IPS-18a (cell line): ENCODE measurements around the gene TCL1A.

Experiments used
- H3K27ac ChIP-seq: one replicate; pipeline ENCODE4 v1.5.1; 2013; ENCODE audit warnings: low read length
- H3K27me3 ChIP-seq: one replicate; pipeline ENCODE4 v1.6.1; 2013; ENCODE audit warnings: mild to moderate bottlenecking, low read length; ENCODE audit not compliant: control insufficient read depth, insufficient read depth
- H3K36me3 ChIP-seq: one replicate; pipeline ENCODE4 v1.6.1; 2013; ENCODE audit warnings: low read depth, low read length; ENCODE audit not compliant: control insufficient read depth
- H3K4me1 ChIP-seq: one replicate; pipeline ENCODE4 v1.6.1; 2013; ENCODE audit warnings: low read depth, low read length; ENCODE audit not compliant: control insufficient read depth
- H3K4me3 ChIP-seq: one replicate; pipeline ENCODE4 v1.5.1; 2013; ENCODE audit warnings: low read length
- H3K9ac ChIP-seq: one replicate; pipeline ENCODE4 v1.6.1; 2013; ENCODE audit warnings: mild to moderate bottlenecking, low read length, moderate library complexity
- H3K9me3 ChIP-seq: one replicate; pipeline ENCODE4 v1.6.1; 2013; ENCODE audit warnings: low read depth, low read length; ENCODE audit not compliant: control insufficient read depth

TCL1A gene

DNA sequence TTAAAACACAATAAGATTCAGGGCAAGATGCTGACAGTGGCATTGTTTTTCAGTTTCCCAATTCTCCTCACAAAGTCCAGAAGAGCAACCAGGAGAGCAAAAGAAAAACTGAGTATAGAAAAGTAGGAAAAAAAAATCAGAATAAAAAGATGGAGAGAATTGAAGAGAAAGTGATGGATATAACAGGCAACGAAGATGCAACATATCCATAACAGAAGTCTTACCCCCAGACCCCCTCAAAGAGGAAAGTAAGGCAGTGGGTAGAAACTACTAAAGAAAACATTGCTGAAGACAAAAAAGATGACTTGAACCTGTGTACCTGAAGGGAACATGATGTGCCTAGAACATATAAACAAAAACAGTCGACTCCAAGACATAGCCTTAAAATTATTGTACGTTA lies 10.6 kb downstream of the TCL1A start:
- Histone ChIP-seq H3K9me3 (no peaks in the 10 kb centered on the region), H3K27ac (no peak overlapping the region), H3K4me3 (no peak overlapping the region), H3K9ac (no peak overlapping the region), H3K4me1 (peaks cover 28% of the 10 kb centered on the region), H3K27me3 (peaks cover 72% of the 10 kb centered on the region), H3K36me3 (no peaks in the 10 kb centered on the region)

DNA sequence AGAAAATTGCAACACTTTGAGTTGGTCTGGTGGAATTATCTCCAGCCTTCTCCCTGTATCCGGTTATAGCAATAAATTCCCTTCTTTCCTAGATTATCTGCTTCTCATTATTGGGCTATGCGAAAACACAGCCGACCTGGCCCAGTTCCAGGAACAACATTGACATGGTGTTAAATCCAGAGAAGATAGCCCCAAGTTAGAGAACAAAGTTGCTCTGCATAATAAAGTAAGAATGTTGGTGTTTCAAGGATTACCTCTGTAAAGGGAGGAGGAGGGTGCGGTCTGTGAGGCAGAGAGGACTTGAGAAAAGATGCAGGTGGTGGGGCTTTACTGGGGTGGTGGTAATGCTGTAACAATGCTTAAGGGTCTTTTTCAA lies 12.1 kb downstream of the TCL1A start:
- Histone ChIP-seq H3K27ac (no peak overlapping the region), H3K4me3 (no peak overlapping the region), H3K36me3 (no peaks in the 10 kb centered on the region), H3K4me1 (peaks cover 28% of the 10 kb centered on the region), H3K9me3 (no peaks in the 10 kb centered on the region), H3K9ac (no peak overlapping the region), H3K27me3 (peaks cover 80% of the 10 kb centered on the region)

DNA sequence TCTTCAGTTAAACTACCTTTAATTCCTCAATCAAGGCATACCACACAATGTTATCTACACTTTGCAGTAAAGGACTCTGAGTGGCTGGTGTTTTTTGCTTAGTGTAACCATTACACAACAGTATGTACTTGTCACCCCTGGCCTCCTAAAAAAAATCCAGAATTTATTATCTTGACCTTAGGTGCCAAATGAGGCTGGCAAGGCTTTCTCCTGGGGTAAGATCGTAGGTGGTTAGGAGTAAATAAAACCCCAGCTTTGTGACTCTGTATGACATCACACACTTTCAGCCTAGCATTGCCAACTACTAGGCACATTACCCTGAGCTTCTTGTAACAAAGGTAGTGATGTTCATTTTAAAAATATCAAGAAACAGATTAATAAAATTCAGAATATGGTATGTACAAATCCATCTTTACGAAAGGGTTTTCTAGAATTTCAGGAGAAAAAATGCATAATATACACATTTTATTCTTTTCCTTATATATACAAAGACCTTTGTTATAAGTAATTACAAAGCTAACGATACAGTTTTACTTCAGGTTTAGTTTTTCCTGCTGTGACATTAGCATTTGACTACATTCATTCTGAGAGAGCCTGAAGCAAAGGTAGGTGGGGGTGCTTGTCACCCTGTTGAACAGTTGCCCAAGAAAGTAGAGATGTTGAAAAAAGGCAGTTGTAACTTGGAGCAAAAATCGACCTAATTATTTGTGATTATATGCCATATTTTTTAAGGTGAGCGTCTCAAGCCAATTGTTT lies 13.5 kb downstream of the TCL1A start:
- Histone ChIP-seq H3K9me3 (no peaks in the 10 kb centered on the region), H3K9ac (no peak overlapping the region), H3K36me3 (no peaks in the 10 kb centered on the region), H3K27me3 (peaks cover 86% of the 10 kb centered on the region), H3K27ac (no peak overlapping the region), H3K4me3 (peak overlapping the region; percentile 11), H3K4me1 (peaks cover 28% of the 10 kb centered on the region)

DNA sequence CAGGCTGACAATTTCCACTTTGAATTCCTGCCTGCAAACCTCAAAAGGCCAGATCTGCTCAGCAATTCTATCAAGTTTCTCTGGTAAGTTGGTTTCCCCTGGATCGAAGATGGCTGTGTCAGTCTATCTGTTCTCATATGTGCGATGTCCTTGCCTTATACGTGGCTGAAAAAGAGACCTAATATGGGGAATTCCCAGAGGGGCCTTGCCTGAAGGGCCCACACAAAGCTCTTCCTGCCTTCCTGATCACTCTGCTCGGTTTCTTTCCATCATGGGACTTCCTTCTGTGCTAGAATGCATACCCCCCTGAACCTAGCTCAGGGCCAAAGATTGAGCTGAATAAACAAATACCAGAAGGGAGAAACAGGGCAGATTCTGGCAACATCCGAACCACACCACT lies 14.5 kb downstream of the TCL1A start:
- peaks cover 28% of the 10 kb centered on the region for H3K4me1 ChIP-seq
- H3K9me3 ChIP-seq: no peaks in the 10 kb centered on the region
- peaks cover 77% of the 10 kb centered on the region for H3K27me3 ChIP-seq
- no peak overlapping the region for H3K9ac ChIP-seq
- no peaks in the 10 kb centered on the region for H3K36me3 ChIP-seq
- no peak overlapping the region for H3K4me3 ChIP-seq
- no peak overlapping the region for H3K27ac ChIP-seq

DNA sequence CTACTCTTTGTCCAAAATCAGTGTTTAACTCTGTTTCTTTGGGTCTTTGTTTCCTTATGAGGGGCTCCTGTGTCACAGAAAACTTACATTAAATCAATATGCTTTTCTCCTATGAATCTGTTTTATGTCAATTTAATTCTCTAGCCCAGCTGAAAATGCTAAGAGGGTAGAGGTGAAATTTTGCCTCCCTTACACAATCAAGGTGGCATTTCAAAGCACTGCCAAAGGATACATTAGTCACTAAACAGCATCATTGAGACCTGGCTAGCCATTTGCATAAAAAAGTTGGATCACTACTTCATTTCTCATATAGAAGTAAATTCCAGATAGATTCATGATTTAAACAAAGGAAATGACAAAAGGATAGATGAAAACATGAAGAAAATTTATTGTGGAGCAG lies 15.6 kb downstream of the TCL1A start:
- Histone ChIP-seq H3K9me3 (no peaks in the 10 kb centered on the region), H3K9ac (no peak overlapping the region), H3K36me3 (no peaks in the 10 kb centered on the region), H3K4me1 (peaks cover 28% of the 10 kb centered on the region), H3K4me3 (no peak overlapping the region), H3K27ac (no peak overlapping the region), H3K27me3 (peaks cover 66% of the 10 kb centered on the region)

DNA sequence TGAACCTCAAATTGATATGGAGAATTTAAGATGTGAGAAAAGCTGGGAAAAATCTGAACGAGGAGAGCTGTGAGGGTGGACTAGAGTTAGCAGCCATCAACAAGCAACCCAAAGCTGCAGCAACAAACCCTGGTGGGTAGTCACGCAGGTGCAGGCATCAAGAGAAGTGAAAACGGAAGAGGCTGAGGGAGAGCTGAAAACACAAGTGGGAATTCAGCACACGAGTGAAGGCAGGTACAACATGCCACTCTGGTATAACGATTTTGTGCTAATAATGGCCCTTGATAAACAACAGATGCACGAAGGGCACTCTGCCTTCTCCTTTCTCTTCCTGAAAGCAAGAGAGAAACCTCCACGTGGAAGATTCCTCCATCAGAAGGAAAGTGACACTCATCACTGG lies 16.2 kb downstream of the TCL1A start:
- no peak overlapping the region for H3K27ac ChIP-seq
- peaks cover 33% of the 10 kb centered on the region for H3K4me1 ChIP-seq
- no peaks in the 10 kb centered on the region for H3K9me3 ChIP-seq
- peaks cover 61% of the 10 kb centered on the region for H3K27me3 ChIP-seq
- H3K9ac ChIP-seq: no peak overlapping the region
- H3K36me3 ChIP-seq: no peaks in the 10 kb centered on the region
- no peak overlapping the region for H3K4me3 ChIP-seq

DNA sequence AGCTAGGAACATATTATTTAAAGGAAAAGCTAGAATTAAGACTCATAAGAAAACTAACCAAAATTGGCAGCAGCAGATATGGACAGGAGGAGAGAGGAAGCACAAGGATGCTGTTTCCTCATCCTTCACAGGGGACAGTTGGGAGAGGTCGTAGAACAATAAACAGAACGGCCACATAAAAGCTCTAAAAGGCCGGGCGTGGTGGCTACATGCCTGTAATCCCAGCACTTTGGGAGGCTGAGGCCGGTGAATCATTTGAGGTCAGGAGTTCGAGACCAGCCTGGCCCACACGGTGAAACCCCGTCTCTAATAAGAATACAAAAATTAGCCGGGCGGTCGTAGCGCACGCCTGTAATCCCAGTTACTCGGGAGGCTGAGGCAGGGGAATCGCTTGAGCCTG lies 17.2 kb downstream of the TCL1A start:
- Histone ChIP-seq H3K27me3 (peaks cover 51% of the 10 kb centered on the region), H3K36me3 (no peaks in the 10 kb centered on the region), H3K4me1 (peaks cover 29% of the 10 kb centered on the region), H3K27ac (no peak overlapping the region), H3K4me3 (no peak overlapping the region), H3K9me3 (no peaks in the 10 kb centered on the region), H3K9ac (no peak overlapping the region)

DNA sequence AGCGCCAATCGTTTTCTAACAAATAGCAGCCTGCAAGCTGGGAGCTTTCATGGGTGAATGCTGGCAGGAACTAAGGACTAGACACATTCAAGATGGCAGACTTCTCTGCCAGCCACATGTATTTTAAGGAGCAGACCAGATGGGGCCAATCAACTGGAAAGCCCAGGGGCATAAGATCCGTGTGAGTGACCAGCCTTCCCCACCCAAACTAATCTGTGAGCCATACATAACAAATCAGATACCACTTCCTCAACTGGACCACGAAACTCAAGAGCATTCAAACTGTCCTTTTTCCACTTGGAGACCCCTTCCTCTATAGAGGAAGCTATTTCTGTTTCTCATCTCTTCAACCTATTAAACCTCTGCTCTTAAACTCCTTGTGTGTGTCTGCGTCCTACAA lies 18.0 kb downstream of the TCL1A start:
- Histone ChIP-seq H3K4me3 (no peak overlapping the region), H3K36me3 (no peaks in the 10 kb centered on the region), H3K9me3 (no peaks in the 10 kb centered on the region), H3K9ac (no peak overlapping the region), H3K27ac (no peak overlapping the region), H3K4me1 (peaks cover 27% of the 10 kb centered on the region), H3K27me3 (peaks cover 42% of the 10 kb centered on the region)

DNA sequence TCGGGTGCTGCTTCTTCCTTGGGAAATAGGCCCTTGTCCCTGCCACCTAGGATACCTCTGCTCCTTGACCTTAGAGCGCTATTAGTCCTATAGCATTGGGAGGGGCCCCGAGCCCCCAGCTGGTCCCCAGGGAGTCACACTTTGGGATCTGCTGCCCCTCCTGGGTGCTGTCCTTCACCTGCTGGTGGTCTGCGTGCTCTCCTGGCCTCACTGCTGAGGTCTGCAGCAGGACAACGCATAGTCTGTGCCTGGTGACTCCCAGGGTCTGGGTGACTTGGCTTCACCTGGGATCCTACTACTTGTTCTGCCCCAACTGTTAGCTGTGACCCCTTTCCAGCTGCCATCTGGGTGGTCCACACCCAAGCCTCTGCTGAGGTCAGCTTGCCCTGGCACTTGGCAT lies 18.9 kb downstream of the TCL1A start:
- H3K9me3 ChIP-seq: no peaks in the 10 kb centered on the region
- H3K27me3 ChIP-seq: peaks cover 35% of the 10 kb centered on the region
- peaks cover 20% of the 10 kb centered on the region for H3K4me1 ChIP-seq
- H3K27ac ChIP-seq: no peak overlapping the region
- no peaks in the 10 kb centered on the region for H3K36me3 ChIP-seq
- H3K4me3 ChIP-seq: no peak overlapping the region
- no peak overlapping the region for H3K9ac ChIP-seq

DNA sequence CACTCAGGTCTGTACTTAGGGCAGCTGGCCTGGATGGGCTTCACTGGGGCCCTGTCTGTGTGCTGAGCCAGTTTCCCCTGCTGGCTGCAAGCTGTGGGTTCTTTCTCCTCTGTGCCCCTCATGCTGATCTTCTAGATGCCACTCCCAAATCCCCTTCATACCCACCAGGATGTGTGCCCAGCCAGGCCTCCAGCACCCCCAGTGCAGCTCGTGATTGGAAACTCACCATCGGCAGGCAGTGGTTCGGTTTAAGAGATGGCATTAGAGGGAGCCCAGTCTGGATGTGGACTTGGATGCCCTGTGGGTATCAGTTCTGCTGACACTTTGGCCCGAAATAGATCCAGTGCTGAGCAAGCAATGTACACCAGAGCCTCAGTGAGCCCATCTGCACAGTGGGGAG lies 21.8 kb downstream of the TCL1A start:
- no peak overlapping the region for H3K4me3 ChIP-seq
- peaks cover 11% of the 10 kb centered on the region for H3K4me1 ChIP-seq
- H3K9me3 ChIP-seq: no peaks in the 10 kb centered on the region
- H3K36me3 ChIP-seq: no peaks in the 10 kb centered on the region
- peaks cover 6% of the 10 kb centered on the region for H3K27me3 ChIP-seq
- no peak overlapping the region for H3K9ac ChIP-seq
- no peak overlapping the region for H3K27ac ChIP-seq

DNA sequence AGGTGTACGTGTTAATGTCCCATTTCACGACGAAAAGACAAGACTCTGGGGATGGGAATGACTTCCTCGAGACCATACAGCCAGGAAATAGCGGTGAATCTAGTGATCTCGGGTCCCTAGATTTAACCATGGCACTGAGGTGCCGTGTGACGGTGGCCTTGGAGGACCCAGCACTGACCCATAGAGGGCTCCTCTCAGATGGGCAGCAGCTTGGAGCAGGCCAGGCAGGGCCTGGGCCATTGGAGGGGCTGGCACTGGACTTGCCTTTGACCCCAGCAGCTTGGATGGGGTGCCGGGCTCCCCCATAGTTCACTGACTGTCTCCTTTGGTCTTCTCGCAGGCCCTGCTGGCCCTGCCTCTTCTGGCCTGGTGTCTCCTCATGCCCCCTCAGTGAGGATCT lies 22.3 kb downstream of the TCL1A start:
- no peak overlapping the region for H3K4me3 ChIP-seq
- peaks cover 5% of the 10 kb centered on the region for H3K27me3 ChIP-seq
- peaks cover 17% of the 10 kb centered on the region for H3K4me1 ChIP-seq
- H3K27ac ChIP-seq: no peak overlapping the region
- no peaks in the 10 kb centered on the region for H3K36me3 ChIP-seq
- H3K9me3 ChIP-seq: no peaks in the 10 kb centered on the region
- H3K9ac ChIP-seq: no peak overlapping the region

DNA sequence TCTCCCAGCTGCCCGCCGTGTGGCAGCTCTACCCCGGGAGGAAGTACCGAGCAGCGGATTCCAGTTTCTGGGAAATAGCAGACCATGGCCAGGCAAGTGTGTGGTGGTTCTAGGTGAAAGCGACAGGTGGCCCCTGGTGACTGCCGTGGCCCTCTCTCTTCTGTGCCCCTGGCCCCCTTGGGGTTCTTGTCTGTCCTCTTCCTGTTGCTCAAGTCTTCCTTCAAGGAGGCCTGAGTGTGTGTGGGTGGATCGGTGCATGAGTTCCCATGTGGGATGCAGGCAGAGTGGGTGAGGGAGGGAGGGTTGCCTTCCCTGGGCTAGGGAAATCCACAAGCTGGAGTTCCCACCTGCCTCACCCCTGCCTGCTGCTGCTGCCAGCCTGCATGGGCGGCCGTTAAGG lies 23.1 kb downstream of the TCL1A start:
- Histone ChIP-seq H3K27ac (no peak overlapping the region), H3K4me1 (peaks cover 19% of the 10 kb centered on the region)

More for the DNA sequence above, 23.1 kb downstream of the TCL1A start:
- Histone ChIP-seq H3K9ac (no peak overlapping the region), H3K27me3 (no peaks in the 10 kb centered on the region), H3K36me3 (no peaks in the 10 kb centered on the region), H3K9me3 (no peaks in the 10 kb centered on the region), H3K4me3 (no peak overlapping the region)
